ENCODE data around the gene KLK15.

GRCh38 chr19:50832666-50833065, 708 bp downstream of the KLK15 start:
- TF ChIP-seq, protein P1, sequence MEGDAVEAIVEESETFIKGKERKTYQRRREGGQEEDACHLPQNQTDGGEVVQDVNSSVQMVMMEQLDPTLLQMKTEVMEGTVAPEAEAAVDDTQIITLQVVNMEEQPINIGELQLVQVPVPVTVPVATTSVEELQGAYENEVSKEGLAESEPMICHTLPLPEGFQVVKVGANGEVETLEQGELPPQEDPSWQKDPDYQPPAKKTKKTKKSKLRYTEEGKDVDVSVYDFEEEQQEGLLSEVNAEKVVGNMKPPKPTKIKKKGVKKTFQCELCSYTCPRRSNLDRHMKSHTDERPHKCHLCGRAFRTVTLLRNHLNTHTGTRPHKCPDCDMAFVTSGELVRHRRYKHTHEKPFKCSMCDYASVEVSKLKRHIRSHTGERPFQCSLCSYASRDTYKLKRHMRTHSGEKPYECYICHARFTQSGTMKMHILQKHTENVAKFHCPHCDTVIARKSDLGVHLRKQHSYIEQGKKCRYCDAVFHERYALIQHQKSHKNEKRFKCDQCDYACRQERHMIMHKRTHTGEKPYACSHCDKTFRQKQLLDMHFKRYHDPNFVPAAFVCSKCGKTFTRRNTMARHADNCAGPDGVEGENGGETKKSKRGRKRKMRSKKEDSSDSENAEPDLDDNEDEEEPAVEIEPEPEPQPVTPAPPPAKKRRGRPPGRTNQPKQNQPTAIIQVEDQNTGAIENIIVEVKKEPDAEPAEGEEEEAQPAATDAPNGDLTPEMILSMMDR (IDR thresholded peaks at IDR 0.05), result no peak
- TF ChIP-seq EZH2 (IDR thresholded peaks at IDR 0.05), result no peak
